Measurements from ENCODE around the gene EEA1. TPM values are rescaled to one million over a fixed set of nuclear protein-coding genes. Genes with fewer than 3 reads are reported as not detected.

EEA1 gene
- total and polyA plus RNA-seq, 2 of the 8 experiments (the other 6 are each of a cell fraction or from before 2014, with no cell fraction given) = 1.0 to 18.8 TPM

DNA sequence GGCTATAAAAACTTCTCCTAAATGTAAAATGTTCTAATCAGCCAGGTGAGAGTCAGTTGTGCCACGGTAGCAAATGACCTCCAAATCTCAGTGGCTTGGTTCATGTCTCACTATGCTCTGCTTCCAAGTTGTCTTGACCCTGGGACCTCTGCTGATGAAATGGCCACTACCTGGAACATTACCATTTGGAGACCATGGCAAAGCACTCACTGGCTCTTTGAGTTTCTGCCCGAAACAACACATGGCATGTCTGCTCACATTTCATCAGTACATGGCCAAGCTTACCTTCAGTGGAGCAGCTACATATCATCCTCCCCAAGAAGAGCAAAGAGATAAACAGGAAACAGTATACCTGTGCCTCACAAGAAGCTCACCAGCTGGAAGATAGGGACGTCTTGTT is 186.1 kb downstream of the EEA1 start:
- no peak overlapping the region for H3K4me3 ChIP-seq (ENCODE audit: extremely low read depth in 1 of 4, insufficient read depth in 2 of 4, low read depth in 3 of 4, low read length in 4 of 4)
- no peak overlapping the region for H4K91ac ChIP-seq (replicated peaks; ENCODE audit: insufficient read length, low read length)
- H3K27me3 ChIP-seq (replicated peaks in 1 of 4; ENCODE audit: control insufficient read depth in 3 of 4, extremely low read depth in 1 of 4, insufficient read depth in 3 of 4, low read length in 3 of 4) = no peaks in the 10 kb centered on the region
- H3K4ac ChIP-seq (replicated peaks; ENCODE audit: insufficient read length, low read depth, low read length) = no peak overlapping the region
- no peak overlapping the region for H3K18ac ChIP-seq (ENCODE audit: extremely low read depth, low read length)
- no peaks in the 10 kb centered on the region for H3K79me1 ChIP-seq (ENCODE audit: low read depth, low read length)
- no peak for DNase-seq (ENCODE audit: low read depth in 1 of 2, low spot score in 2 of 2)
- H3K23me2 ChIP-seq (ENCODE audit: low read depth, low read length) = no peaks in the 10 kb centered on the region
- no peak overlapping the region for H2BK20ac ChIP-seq (ENCODE audit: low read length)
- no peak overlapping the region for H3K27ac ChIP-seq (ENCODE audit: low read depth, low read length)
- POLR2A ChIA-PET (ENCODE audit: partially characterized antibody) = no interaction called here
- 88% methylated on average over 3 of the region's 3 CpGs; no CpG with 5 or more reads in 1 of the 2 experiments for WGBS, 2 experiments (ENCODE audit: extremely low coverage in 1 of 2, insufficient coverage in 1 of 2, insufficient read length in 1 of 2, insufficient replicate concordance in 2 of 2, low coverage in 1 of 2, low lambda C conversion rate in 2 of 2, missing lambda C conversion rate in 1 of 2)
- no peak overlapping the region for H3K23ac ChIP-seq (ENCODE audit: insufficient read length)
- CTCF ChIA-PET (ENCODE audit: partially characterized antibody) = no interaction called here
- no peak overlapping the region for H2BK5ac ChIP-seq (ENCODE audit: low read depth, low read length)
- H2AK5ac ChIP-seq (ENCODE audit: low read depth, low read length) = no peak overlapping the region
- H4K20me1 ChIP-seq (replicated peaks in 1 of 2; ENCODE audit: control insufficient read depth in 1 of 2, insufficient read depth in 2 of 2, low read length in 2 of 2) = no peaks in the 10 kb centered on the region
- no peak overlapping the region for H2BK120ac ChIP-seq (replicated peaks; ENCODE audit: low read depth, low read length)
- no peak overlapping the region for H3K56ac ChIP-seq (replicated peaks; ENCODE audit: insufficient read length, low read depth, low read length)
- no peak overlapping the region for H2AFZ ChIP-seq (ENCODE audit: low read length)
- H2BK15ac ChIP-seq (ENCODE audit: low read length) = no peak overlapping the region
- no peak overlapping the region for H3K9ac ChIP-seq (replicated peaks in 1 of 4; ENCODE audit: extremely low read depth in 1 of 4, low read depth in 3 of 4, low read length in 3 of 4)
- no peaks in the 10 kb centered on the region for H3K9me3 ChIP-seq (ENCODE audit: insufficient read depth in 2 of 2, low read depth in 1 of 2, low read length in 1 of 2)
- H3K4me2 ChIP-seq (ENCODE audit: insufficient read depth in 1 of 2, low read depth in 2 of 2, low read length in 2 of 2) = no peak overlapping the region
- TF ChIP-seq BCL11A (IDR thresholded peaks at IDR 0.05; ENCODE audit: low read depth in 2 of 2, low read length in 2 of 2) (no peak), CBX5 (IDR thresholded peaks at IDR 0.05; ENCODE audit: low read depth, low read length) (no peak), BRCA1 (IDR thresholded peaks at IDR 0.05; ENCODE audit: low read depth, low read length) (no peak), RBBP5 (IDR thresholded peaks at IDR 0.05; ENCODE audit: borderline replicate concordance, low read depth, low read length) (no peak), SIX5 (IDR thresholded peaks at IDR 0.05; ENCODE audit: low read depth, low read length) (no peak), KDM5A (IDR thresholded peaks at IDR 0.05; ENCODE audit: low read length) (no peak), GABPA (IDR thresholded peaks at IDR 0.05; ENCODE audit: borderline replicate concordance, insufficient read depth, low read length) (no peak), HDAC6 (IDR thresholded peaks at IDR 0.05; ENCODE audit: low read depth, low read length) (no peak), TEAD4 (IDR thresholded peaks at IDR 0.05; ENCODE audit: low read depth, low read length) (no peak), ATF3 (IDR thresholded peaks at IDR 0.05; ENCODE audit: insufficient read depth, low read depth, low read length) (no peak)
- TF ChIP-seq, protein P1, sequence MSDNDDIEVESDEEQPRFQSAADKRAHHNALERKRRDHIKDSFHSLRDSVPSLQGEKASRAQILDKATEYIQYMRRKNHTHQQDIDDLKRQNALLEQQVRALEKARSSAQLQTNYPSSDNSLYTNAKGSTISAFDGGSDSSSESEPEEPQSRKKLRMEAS (IDR thresholded peaks at IDR 0.05) = no peak
- FAIRE-seq = no peak
- no peaks in the 10 kb centered on the region for H3K36me3 ChIP-seq (ENCODE audit: control insufficient read depth in 2 of 4, insufficient read depth in 4 of 4, low read length in 3 of 4)
- H3K4me1 ChIP-seq (replicated peaks in 1 of 4; ENCODE audit: control insufficient read depth in 3 of 4, insufficient read depth in 4 of 4, low read length in 3 of 4) = peaks cover 0 to 4% (median 3%) of the 10 kb centered on the region in 4 experiments; a peak in 3 of 7 replicates
- no peak overlapping the region for H4K8ac ChIP-seq (ENCODE audit: extremely low read depth, insufficient read depth, low read length)
- no peak overlapping the region for H2BK12ac ChIP-seq (ENCODE audit: low read depth, low read length)
- H4K5ac ChIP-seq (ENCODE audit: insufficient read length, low read depth, low read length) = no peak overlapping the region
- H3K14ac ChIP-seq (ENCODE audit: insufficient read length) = no peak overlapping the region
- no peaks in the 10 kb centered on the region for H3K79me2 ChIP-seq (ENCODE audit: control insufficient read depth in 1 of 2, insufficient read depth in 2 of 2, low read length in 2 of 2)

Measured in H1 (cell line).